Fibroblast of peridontal ligament (primary cell): Measurements from ENCODE around the gene SLX1A.
"Not testable (repeated sequence)": the region's sequence is repeated elsewhere in the genome, so short reads cannot be mapped to it uniquely, and the experiment has no call there.

Experiments used
- DNase-seq: peaks from one replicate; pipeline ENCODE4 v3.0.0-alpha.2; 2010; ENCODE audit errors: extremely low read depth

Gene SLX1A

GRCh38 chr16:30193615-30194014, at the start of gene SLX1A, which contains the start of gene BOLA2B:
Gene SLX1A (plus strand): TSS chr16:30193875. CDS start chr16:30194085, 210 bp downstream.
Gene BOLA2B (minus strand): TSS chr16:30193666. CDS start chr16:30193595, 71 bp downstream.
- DNase-seq, result not testable (repeated sequence)

- DNase-seq, result no peak
Observed at GRCh38 chr16:30144017-30144416, 49.7 kb upstream of the SLX1A start.

- no peak for DNase-seq
Observed at GRCh38 chr16:30144917-30145316, 48.8 kb upstream of the SLX1A start.

DNA sequence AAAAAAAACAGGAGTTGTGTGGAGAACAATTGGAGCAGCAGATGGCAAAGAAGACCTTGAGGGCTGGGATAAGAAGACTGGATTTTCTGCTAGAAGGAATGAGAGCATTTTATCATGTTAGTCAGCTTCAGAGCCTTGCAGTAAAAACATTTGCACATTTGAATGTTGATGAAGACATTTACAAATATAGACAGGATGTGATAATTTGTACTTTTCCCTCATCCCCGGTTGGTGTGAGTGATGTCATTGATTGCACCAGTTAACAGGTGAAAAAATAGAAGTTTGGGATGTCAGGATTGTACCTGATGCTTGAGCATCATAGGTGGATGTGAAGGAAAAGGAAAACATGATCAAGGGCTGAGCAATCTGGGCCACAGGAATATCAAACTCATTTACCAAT, 48.0 kb upstream of the SLX1A start:
- DNase-seq, result no peak

DNA sequence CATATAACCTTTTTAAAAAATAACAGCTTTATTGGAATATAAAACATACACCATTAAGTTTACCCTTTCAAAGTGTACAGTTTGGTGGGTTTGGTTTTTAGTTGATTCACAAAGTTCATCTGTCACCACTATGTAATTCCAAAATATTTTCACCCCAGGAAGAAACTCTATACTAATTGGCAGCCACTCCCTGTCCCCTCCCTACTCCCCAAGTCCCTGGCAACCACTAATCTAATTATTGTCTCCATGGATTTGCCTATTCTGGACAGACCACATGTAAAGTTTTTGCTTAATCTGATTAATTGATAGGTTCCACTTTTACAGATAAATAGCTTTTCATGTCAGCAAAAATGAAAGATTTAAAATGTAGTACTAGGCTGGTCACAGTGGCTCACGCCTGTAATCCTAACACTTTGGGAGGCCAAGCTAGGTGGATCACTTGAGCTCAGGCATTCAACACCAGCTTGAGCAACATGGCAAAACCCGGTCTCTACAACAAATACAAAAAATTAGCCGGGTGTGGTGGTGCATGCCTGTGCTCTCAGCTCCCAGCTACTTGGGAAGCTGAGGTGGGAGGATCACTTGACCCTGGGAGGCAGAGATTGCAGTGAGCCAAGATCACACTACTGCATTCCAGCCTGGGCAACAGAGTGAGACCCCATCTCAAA, 45.7 kb upstream of the SLX1A start:
- no peak for DNase-seq

GRCh38 chr16:30149250-30149930, 44.3 kb upstream of the SLX1A start:
- DNase-seq, result no peak

- DNase-seq, result no peak
Observed at GRCh38 chr16:30151091-30151490, 42.6 kb upstream of the SLX1A start.

- DNase-seq, result no peak
Observed at GRCh38 chr16:30152517-30152916, 41.2 kb upstream of the SLX1A start.

- DNase-seq, result no peak
Observed at GRCh38 chr16:30155188-30155587, 38.5 kb upstream of the SLX1A start.

DNA sequence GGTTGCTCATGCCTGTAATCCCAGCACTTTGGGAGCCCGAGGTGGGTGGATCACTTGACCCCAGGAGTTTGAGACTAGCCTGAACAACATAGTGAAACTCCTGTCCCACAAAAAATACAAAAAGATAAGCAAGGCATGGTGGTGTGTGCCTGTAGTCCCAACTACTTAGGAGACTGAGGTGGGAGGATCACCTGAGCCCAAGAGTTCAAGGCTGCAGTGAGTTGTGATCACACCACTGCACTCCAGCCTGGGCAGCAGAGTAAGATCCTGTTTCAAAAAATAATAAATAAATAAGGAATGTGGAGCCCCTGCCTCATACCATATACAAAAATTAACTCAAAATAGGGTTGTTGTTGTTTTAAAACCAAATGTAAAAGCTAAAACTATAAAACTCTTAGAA, 36.5 kb upstream of the SLX1A start:
- DNase-seq, result no peak

DNA sequence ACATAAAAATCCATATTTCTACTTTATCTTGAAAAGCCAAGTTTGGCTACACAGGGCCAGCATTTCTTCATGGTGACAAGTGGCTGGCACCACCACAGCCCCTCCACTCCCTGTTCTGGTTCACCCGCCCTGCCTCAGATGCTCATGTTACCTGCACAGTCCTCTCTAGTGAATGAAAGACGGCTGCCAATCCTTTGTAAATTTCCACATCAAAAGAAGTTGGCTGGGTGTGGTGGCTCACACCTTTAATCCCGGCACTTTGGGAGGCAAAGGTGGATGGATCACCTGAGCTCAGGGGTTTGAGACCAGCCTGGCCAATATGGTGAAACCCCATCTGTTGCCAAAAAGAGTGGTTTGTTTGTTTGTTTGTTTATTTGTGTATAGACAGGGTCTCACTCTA, 30.1 kb upstream of the SLX1A start:
- DNase-seq, result no peak

- DNase-seq, result no peak
Observed at GRCh38 chr16:30166202-30166902, 27.3 kb upstream of the SLX1A start.

DNA sequence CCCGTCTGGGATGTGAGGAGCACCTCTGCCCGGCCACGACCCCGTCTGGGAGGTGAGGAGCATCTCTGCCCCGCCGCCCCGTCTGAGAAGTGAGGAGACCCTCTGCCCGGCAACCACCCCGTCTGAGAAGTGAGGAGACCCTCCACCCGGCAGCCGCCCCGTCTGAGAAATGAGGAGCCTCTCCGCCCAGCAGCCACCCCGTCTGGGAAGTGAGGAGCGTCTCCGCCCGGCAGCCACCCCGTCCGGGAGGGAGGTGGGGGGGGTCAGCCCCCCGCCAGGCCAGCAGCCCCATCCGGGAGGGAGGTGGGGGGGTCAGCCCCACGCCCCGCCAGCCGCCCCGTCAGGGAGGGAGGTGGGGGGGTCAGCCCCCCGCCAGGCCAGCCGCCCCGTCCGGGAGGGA, 24.9 kb upstream of the SLX1A start:
- DNase-seq, result not testable (repeated sequence)

GRCh38 chr16:30169416-30169815, 24.3 kb upstream of the SLX1A start:
- not testable (repeated sequence) for DNase-seq

GRCh38 chr16:30170145-30170544, 23.5 kb upstream of the SLX1A start:
- not testable (repeated sequence) for DNase-seq

DNA sequence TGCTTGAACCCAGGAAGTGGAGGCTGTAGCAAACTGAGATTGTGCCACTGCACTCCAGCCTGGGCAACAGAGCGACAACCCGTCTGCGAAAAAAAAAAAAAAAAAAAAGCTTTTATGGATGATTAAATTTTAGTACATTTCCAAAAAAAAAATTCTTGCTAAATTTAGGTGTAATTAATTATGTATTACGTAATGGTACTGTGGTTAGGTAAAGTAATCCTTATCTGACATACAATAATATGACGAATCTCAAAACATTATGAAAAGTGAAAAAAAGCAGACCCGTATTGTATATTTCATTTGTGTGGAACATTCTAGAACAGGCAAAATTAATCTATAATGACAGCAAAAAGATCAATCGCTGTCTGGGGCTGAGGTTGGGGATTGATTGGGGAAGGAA, 20.6 kb upstream of the SLX1A start:
- no peak for DNase-seq

DNA sequence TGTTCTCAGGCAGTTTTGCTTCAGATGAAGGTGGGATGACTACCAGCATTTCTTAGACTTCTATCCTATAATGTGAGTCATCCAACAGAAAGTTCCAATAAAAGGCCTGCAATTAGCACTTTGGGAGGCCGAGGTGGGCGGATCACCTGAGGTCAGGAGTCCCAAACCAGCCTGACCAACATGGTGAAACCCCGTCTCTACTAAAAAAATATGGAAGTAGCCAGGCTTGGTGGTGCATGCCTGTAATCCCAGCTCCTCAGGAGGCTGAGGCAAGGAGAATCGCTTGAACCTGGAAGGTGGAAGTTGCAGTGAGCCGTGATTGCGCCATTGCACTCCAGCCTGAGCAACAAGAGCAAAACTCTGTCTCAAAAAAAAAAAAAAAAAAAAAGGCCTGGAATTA, 16.8 kb upstream of the SLX1A start:
- DNase-seq, result not testable (repeated sequence)

DNA sequence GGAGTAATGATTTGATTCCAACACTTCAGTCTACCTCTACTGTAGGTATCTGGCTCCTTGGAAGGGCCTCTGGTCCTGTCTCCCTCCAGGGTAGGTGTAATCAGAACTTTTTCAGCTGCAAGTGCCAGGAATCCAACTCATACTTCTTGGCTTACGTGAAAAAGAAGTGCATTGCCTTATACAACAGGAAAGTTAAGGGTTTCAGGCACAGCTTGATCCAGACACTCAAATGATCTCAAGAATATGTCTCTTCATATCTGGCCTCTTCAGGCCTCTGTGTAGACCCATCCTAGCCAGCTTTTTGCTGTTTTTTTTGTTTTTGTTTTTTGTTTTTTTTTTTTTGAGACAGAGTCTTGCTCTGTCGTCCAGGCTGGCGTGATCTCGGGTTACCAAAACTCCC, 14.5 kb upstream of the SLX1A start:
- no peak for DNase-seq

- DNase-seq, result no peak
Observed at GRCh38 chr16:30179931-30180330, 13.7 kb upstream of the SLX1A start.

DNA sequence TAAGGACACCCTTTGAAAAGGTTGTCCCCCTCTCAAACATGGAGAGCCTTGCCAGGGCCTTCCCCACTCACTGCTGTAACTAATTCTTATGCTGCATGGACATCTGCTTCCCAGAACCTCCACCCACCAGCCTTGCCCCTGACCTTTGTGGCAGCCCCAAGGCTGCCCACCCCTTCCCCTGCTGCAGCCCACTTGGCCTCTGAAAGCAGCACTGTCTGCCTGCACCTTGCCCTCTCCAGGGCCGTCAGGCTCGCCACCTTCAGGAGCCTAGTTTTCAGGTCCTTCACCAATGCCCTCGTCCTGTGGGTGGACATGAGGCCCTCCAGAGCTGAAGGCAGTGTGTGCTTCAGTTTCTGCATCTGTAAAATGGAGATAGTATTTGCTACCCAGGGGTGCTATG, 12.9 kb upstream of the SLX1A start:
- DNase-seq, result no peak

DNA sequence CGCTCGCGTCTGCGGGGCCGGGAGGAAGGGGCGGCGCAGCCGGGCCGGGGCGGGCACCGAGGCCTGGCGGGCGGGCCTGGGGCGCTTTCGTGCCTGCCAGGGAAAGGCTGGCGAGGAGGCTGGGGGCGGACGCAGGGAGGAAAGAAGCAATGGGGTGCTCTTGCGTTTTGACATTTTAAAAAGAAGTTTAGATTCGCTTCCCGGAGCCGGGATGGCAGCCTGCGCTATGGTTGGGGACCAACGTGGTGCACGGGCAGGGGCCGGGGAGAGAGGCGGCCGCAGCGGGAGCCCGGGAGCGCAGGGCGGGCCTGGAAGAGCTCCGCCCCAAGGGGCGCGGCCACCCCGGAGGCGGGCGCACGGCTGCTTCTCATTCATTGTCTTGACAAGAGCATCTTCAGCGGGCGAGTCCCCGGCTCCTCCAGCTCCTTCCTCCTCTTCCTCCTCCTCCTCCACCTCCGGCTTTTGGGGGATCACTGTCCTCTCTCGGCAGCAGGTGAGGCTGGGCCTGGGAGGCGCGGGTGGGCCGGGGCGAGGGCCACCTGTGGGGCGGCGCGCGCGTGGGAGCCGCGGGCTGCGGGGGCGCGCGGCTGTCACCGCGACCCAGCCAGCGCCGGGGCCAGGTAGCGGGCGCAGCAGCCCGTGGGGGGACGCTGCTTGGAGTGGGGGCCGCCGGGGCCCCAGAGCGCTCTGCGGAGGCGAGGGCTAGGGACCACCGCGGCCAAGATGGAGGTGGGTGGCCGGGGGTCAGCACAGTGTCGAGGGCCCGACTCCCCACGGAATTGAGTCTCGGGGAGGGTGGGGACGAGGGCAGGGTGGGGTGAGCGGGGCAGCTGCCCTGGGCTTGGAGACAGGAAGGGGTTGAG, 10.2 kb upstream of the SLX1A start, which contains the start of gene CORO1A:
TSS of gene CORO1A (plus strand) at position 370 of the 863 bp plus-strand sequence. CDS start 1,608 bp downstream, outside the sequence.
- DNase-seq, result peak; percentile 63
